ENCODE data around the gene DNPH1.

GRCh38 chr6:43268782-43269272, 39.5 kb upstream of the DNPH1 start:
- TF ChIP-seq, protein P1, sequence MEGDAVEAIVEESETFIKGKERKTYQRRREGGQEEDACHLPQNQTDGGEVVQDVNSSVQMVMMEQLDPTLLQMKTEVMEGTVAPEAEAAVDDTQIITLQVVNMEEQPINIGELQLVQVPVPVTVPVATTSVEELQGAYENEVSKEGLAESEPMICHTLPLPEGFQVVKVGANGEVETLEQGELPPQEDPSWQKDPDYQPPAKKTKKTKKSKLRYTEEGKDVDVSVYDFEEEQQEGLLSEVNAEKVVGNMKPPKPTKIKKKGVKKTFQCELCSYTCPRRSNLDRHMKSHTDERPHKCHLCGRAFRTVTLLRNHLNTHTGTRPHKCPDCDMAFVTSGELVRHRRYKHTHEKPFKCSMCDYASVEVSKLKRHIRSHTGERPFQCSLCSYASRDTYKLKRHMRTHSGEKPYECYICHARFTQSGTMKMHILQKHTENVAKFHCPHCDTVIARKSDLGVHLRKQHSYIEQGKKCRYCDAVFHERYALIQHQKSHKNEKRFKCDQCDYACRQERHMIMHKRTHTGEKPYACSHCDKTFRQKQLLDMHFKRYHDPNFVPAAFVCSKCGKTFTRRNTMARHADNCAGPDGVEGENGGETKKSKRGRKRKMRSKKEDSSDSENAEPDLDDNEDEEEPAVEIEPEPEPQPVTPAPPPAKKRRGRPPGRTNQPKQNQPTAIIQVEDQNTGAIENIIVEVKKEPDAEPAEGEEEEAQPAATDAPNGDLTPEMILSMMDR (IDR thresholded peaks at IDR 0.05), result no peak
- no peak for TF ChIP-seq POLR2A (IDR thresholded peaks at IDR 0.05)

Measured in body of pancreas (tissue), 4 donors.